DND-41 (cell line): Measurements from ENCODE around the gene RASGRF1.

Experiments
- ATAC-seq: fragments of 200-7000 bp; cut with Tn5 transposase; 3 replicates; pipeline ENCODE4 v1.9.1; 2021; ENCODE audit warnings: low read depth; ENCODE audit not compliant: insufficient read depth
- DNase-seq: peaks from one replicate; pipeline ENCODE4 v3.0.0-alpha.2; 2020
- H2AFZ ChIP-seq: 2 replicates; pipeline ENCODE4 v1.6.0; 2012; ENCODE audit warnings: low read depth, low read length
- H3K27ac ChIP-seq: 2 replicates; pipeline ENCODE4 v1.5.1; 2012; ENCODE audit warnings: low read length, inconsistent platforms
- H3K27me3 ChIP-seq: fragments of 200-600 bp; sonication (generic); 2 replicates; pipeline ENCODE4 v1.6.0; 2012; ENCODE audit warnings: low read length, mild to moderate bottlenecking, inconsistent platforms; ENCODE audit not compliant: insufficient read depth, poor library complexity
- H3K36me3 ChIP-seq: 2 replicates; pipeline ENCODE4 v1.5.1; 2012; ENCODE audit warnings: low read length, inconsistent platforms; ENCODE audit not compliant: insufficient read depth
- H3K4me1 ChIP-seq: 2 replicates; pipeline ENCODE4 v1.5.1; 2012; ENCODE audit warnings: mild to moderate bottlenecking, low read length; ENCODE audit not compliant: insufficient read depth
- H3K4me2 ChIP-seq: 2 replicates; pipeline ENCODE4 v1.6.0; 2012; ENCODE audit warnings: mild to moderate bottlenecking, moderate library complexity, low read length, inconsistent platforms; ENCODE audit not compliant: insufficient read depth
- H3K4me3 ChIP-seq, 2 experiments: fragments of 200-600 bp in 1 of 2; shearing (Covaris generic) in 1 of 2; 2 replicates each; pipeline ENCODE4 v1.5.1; 2012 to 2016; ENCODE audit warnings: inconsistent platforms in 2 of 2, low read length in 2 of 2, mild to moderate bottlenecking in 2 of 2, low read depth in 1 of 2, moderate library complexity in 1 of 2
- H3K79me2 ChIP-seq: 2 replicates; pipeline ENCODE4 v1.6.0; 2012; ENCODE audit warnings: low read length, inconsistent platforms; ENCODE audit not compliant: insufficient read depth
- H3K9ac ChIP-seq: 2 replicates; pipeline ENCODE4 v1.6.0; 2012; ENCODE audit warnings: low read depth, mild to moderate bottlenecking, inconsistent platforms, low read length, moderate library complexity
- H3K9me3 ChIP-seq: 2 replicates; pipeline ENCODE4 v1.5.1; 2012; ENCODE audit warnings: low read length, moderate library complexity, mild to moderate bottlenecking, inconsistent platforms; ENCODE audit not compliant: insufficient read depth, severe bottlenecking
- H4K20me1 ChIP-seq: 2 replicates; pipeline ENCODE4 v1.6.0; 2012; ENCODE audit warnings: low read length; ENCODE audit not compliant: insufficient read depth
- EZH2 ChIP-seq: IDR thresholded peaks from 3 replicates; pipeline ENCODE4 v1.6.1; 2012; ENCODE audit warnings: borderline replicate concordance, low read depth, mild to moderate bottlenecking, moderate library complexity, low read length, inconsistent platforms; ENCODE audit not compliant: severe bottlenecking
- TF ChIP-seq, protein P1 (sequence below): IDR thresholded peaks from 2 replicates; pipeline ENCODE4 v1.5.1; 2012; ENCODE audit warnings: borderline replicate concordance, low read length, moderate library complexity, mild to moderate bottlenecking; ENCODE audit not compliant: poor library complexity, severe bottlenecking; ENCODE audit errors: extremely low read depth

The RASGRF1 gene

DNA sequence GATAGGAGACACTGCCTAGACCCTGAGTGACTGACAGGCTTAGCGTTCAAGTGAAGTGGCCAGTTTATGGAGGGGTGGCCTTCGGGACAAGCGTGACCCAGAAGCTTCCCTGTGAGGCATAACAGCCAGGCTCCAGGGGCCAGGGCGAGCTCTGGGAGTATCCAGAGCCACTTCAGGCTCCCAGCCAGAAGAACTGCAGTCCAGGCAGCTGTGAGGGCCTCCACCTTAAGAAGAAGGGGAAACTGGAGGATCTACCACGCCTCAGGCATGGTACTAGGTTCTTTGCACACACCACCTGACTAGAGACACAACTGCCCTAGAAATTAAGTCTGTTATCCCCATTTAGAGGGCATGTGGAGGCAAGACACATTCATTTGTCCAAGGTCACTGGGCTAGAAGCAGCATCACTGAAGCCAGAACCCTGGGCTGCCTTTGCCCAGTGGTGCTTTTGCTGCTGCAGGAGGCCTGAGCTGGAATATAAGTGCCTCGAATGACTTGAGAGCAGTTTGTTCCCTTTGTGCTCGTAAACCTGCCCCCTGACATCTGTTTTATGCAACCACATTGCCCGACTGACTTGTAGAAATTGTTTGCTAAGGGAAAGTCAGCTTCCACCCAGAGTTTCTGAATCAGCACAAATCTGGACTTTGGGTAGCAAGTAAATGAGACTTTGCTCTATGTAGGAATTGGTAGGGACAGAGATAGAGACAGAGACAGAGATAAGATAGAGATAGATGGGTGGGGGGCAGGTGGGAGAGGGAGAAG lies 23.3 kb downstream of the RASGRF1 start:
- TF ChIP-seq EZH2 = no peak
- TF ChIP-seq, protein P1, sequence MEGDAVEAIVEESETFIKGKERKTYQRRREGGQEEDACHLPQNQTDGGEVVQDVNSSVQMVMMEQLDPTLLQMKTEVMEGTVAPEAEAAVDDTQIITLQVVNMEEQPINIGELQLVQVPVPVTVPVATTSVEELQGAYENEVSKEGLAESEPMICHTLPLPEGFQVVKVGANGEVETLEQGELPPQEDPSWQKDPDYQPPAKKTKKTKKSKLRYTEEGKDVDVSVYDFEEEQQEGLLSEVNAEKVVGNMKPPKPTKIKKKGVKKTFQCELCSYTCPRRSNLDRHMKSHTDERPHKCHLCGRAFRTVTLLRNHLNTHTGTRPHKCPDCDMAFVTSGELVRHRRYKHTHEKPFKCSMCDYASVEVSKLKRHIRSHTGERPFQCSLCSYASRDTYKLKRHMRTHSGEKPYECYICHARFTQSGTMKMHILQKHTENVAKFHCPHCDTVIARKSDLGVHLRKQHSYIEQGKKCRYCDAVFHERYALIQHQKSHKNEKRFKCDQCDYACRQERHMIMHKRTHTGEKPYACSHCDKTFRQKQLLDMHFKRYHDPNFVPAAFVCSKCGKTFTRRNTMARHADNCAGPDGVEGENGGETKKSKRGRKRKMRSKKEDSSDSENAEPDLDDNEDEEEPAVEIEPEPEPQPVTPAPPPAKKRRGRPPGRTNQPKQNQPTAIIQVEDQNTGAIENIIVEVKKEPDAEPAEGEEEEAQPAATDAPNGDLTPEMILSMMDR = no peak
- H3K79me2 ChIP-seq = no peaks in the 10 kb centered on the region
- no peak overlapping the region for H3K27ac ChIP-seq

DNA sequence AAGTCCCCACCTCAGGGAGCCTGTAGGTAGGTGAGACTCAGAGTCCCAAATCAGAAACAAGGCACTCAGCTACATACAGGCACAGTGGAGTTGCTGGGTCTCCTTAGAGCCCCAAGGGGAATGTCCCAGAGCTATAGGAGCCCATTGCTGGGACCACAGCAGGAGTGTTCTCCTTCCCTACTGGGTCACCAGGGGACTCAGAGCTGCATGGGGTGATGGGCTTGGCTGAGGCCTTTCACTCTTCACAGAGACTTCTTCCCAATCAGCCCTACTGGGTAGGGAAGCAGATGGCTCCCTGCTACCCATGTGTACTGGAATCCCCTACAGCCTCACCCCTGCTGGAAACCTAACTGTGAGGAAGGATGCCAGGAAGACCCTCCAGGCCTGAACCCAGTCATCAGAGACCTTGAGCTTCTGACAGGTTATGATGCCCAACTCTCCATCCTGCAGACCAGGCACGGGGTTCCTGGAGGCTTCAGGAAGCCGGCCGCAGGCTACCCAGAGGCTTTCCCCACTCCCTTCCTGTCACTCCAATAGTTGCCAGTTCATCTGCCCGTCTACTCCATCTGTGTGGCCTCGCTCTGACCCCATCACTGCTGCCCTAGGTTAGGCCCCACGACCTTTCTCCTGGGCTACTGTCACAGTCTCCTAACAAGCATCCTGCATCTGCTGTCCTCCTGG lies 24.0 kb downstream of the RASGRF1 start:
- H3K27ac ChIP-seq = no peak overlapping the region
- H3K36me3 ChIP-seq = no peaks in the 10 kb centered on the region
- H3K4me3 ChIP-seq = no peak overlapping the region
- DNase-seq (no peak), ATAC-seq (no peak)
- H3K79me2 ChIP-seq = no peaks in the 10 kb centered on the region
- no peak overlapping the region for H3K4me2 ChIP-seq
- no peak overlapping the region for H2AFZ ChIP-seq
- H3K4me1 ChIP-seq = no peaks in the 10 kb centered on the region
- no peaks in the 10 kb centered on the region for H4K20me1 ChIP-seq
- H3K9ac ChIP-seq = no peak overlapping the region
- H3K9me3 ChIP-seq = no peaks in the 10 kb centered on the region
- TF ChIP-seq, protein P1 = no peak
- TF ChIP-seq EZH2 = no peak
- H3K27me3 ChIP-seq = no peaks in the 10 kb centered on the region

More for the DNA sequence above, 23.3 kb downstream of the RASGRF1 start:
- H2AFZ ChIP-seq = no peak overlapping the region
- H3K9ac ChIP-seq = no peak overlapping the region
- H4K20me1 ChIP-seq = no peaks in the 10 kb centered on the region
- H3K4me3 ChIP-seq = no peak overlapping the region
- ATAC-seq (no peak), DNase-seq (no peak)
- no peaks in the 10 kb centered on the region for H3K4me1 ChIP-seq
- H3K9me3 ChIP-seq = no peaks in the 10 kb centered on the region
- H3K27me3 ChIP-seq = no peaks in the 10 kb centered on the region
- H3K4me2 ChIP-seq = no peak overlapping the region
- H3K36me3 ChIP-seq = no peaks in the 10 kb centered on the region

DNA sequence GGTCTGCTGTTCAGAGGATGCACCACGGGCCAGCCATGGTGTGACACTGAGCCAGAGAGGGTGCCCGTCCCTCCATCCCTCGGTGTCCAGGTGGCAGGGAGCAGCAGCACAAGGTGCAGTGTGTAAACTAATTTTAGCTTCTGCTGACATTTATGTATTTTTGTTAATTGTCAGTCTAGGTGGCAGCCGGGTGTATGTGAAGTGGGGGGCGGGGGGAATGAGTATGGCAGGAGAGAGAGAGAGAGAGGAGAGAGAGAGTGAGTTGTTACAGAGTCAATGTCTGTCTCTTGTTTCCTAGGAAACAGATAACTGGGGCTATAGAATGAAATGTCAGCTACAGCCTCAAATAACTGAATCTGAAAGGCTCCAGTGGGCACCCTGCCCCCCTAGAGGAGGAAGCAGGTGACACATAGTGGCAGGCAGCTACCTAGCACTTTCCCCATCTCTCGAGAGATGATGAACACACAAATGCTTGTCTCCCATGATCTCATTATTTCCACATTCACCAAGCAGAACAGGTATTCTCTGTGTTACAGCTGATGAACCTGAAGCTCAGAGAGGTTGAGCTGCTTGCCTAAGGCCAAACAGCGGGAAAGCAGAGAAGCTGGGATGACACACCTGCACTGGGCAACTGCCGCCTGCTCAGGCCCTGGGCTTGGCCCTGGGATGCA lies 24.7 kb downstream of the RASGRF1 start:
- H3K4me2 ChIP-seq = no peak overlapping the region
- no peaks in the 10 kb centered on the region for H3K27me3 ChIP-seq
- no peaks in the 10 kb centered on the region for H3K79me2 ChIP-seq
- no peak overlapping the region for H2AFZ ChIP-seq
- no peaks in the 10 kb centered on the region for H3K4me1 ChIP-seq
- H3K27ac ChIP-seq = no peak overlapping the region
- no peaks in the 10 kb centered on the region for H4K20me1 ChIP-seq
- H3K9ac ChIP-seq = no peak overlapping the region
- TF ChIP-seq, protein P1 = no peak
- TF ChIP-seq EZH2 = no peak
- no peaks in the 10 kb centered on the region for H3K36me3 ChIP-seq
- H3K9me3 ChIP-seq = no peaks in the 10 kb centered on the region
- DNase-seq = no peak
- ATAC-seq = no peak
- H3K4me3 ChIP-seq = no peak overlapping the region
